HG02885 (cell line): ENCODE measurements around the gene DPF3.

ENCODE experiments used
- ATAC-seq: cut with Tn5 transposase; IDR thresholded peaks from one replicate; pipeline ENCODE4 v1.9.1; 2021; ENCODE audit warnings: mild to moderate bottlenecking; ENCODE audit not compliant: unreplicated experiment, poor library complexity

The DPF3 gene

GRCh38 chr14:72845683-72846082 lies 48.2 kb downstream of the DPF3 start:
- ATAC-seq: no peak

GRCh38 chr14:72845196-72845595 lies 48.7 kb downstream of the DPF3 start:
- no peak for ATAC-seq

- no peak for ATAC-seq
Observed at GRCh38 chr14:72844524-72844923, 49.4 kb downstream of the DPF3 start.

GRCh38 chr14:72839753-72840607 lies 53.9 kb downstream of the DPF3 start:
- no peak for ATAC-seq

- no peak for ATAC-seq
Observed at GRCh38 chr14:72839351-72839750, 54.5 kb downstream of the DPF3 start.

- ATAC-seq: no peak
Observed at GRCh38 chr14:72836085-72836484, 57.8 kb downstream of the DPF3 start.

GRCh38 chr14:72833174-72833573 lies 60.7 kb downstream of the DPF3 start:
- no peak for ATAC-seq

GRCh38 chr14:72830786-72831594 lies 62.9 kb downstream of the DPF3 start:
- ATAC-seq: no peak

GRCh38 chr14:72830356-72830755 lies 63.5 kb downstream of the DPF3 start:
- ATAC-seq: no peak

- no peak for ATAC-seq
Observed at GRCh38 chr14:72828604-72829003, 65.3 kb downstream of the DPF3 start.

GRCh38 chr14:72826039-72826438 lies 67.9 kb downstream of the DPF3 start:
- ATAC-seq: no peak

GRCh38 chr14:72825486-72825885 lies 68.4 kb downstream of the DPF3 start:
- ATAC-seq: no peak

GRCh38 chr14:72824051-72824450 lies 69.8 kb downstream of the DPF3 start:
- no peak for ATAC-seq

GRCh38 chr14:72822946-72823611 lies 70.8 kb downstream of the DPF3 start:
- ATAC-seq: no peak

GRCh38 chr14:72818998-72819397 lies 74.9 kb downstream of the DPF3 start:
- ATAC-seq: no peak

- no peak for ATAC-seq
Observed at GRCh38 chr14:72816287-72816686, 77.6 kb downstream of the DPF3 start.

GRCh38 chr14:72815430-72815829 lies 78.5 kb downstream of the DPF3 start:
- no peak for ATAC-seq

GRCh38 chr14:72812292-72812851 lies 81.5 kb downstream of the DPF3 start:
- ATAC-seq: no peak

- ATAC-seq: no peak
Observed at GRCh38 chr14:72810201-72810600, 83.7 kb downstream of the DPF3 start.

- no peak for ATAC-seq
Observed at GRCh38 chr14:72809063-72809462, 84.8 kb downstream of the DPF3 start.

- ATAC-seq: no peak
Observed at GRCh38 chr14:72808564-72808963, 85.3 kb downstream of the DPF3 start.
